Ovary (tissue), 9 donors: ENCODE measurements around the gene EBNA1BP2. TPM values are rescaled to one million over a fixed set of nuclear protein-coding genes. Genes with fewer than 3 reads are reported as not detected.
"Not testable (repeated sequence)": the region's sequence is repeated elsewhere in the genome, so short reads cannot be mapped to it uniquely, and the experiment has no call there.

Experiments used
- DNase-seq, 5 donors: peaks; one replicate each; pipeline ENCODE4 v3.0.0-alpha.2; 2019 to 2020
- H3K27ac ChIP-seq, 2 donors: fragments of 200-600 bp; one replicate each; pipeline versions ENCODE4 v1.5.1 to v1.8.0; 2019 to 2022
- H3K27me3 ChIP-seq: fragments of 200-600 bp; one replicate; pipeline ENCODE4 v1.8.0; 2022
- H3K36me3 ChIP-seq: fragments of 200-600 bp; sonication (generic); one replicate; pipeline ENCODE4 v1.5.1; 2019
- H3K4me1 ChIP-seq: one replicate; pipeline ENCODE4 v1.8.1; 2013; ENCODE audit warnings: mild to moderate bottlenecking, moderate library complexity; ENCODE audit not compliant: insufficient read depth
- H3K4me3 ChIP-seq: fragments of 200-600 bp; sonication (generic); one replicate; pipeline ENCODE4 v1.5.1; 2017
- H3K9me3 ChIP-seq, 2 donors: fragments of 200-600 bp in 1 of 2; sonication (generic) in 1 of 2; one replicate each; pipeline versions ENCODE4 v1.5.1 to v1.8.1; 2013 to 2019; ENCODE audit warnings: mild to moderate bottlenecking in 1 of 2, moderate library complexity in 1 of 2
- EP300 ChIP-seq: sonication (generic); formaldehyde crosslinking; IDR thresholded peaks from one replicate; pipeline ENCODE4 v1.6.1; 2017; ENCODE audit warnings: antibody characterized with exemption
- POLR2A ChIP-seq: fragments of 450-650 bp; IDR thresholded peaks from one replicate; pipeline ENCODE4 v1.6.1; 2017; ENCODE audit warnings: antibody characterized with exemption, mild to moderate bottlenecking, moderate library complexity
- WGBS, 3 donors: extraction: QIAGEN DNeasy Blood & Tissue Kit in 1 of 3; methylation state at CpG; one replicate each; pipeline versions ENCODE4 v1.1.5 to v1.1.7; 2013 to 2017; 5-methylcytosine and 5-hydroxymethylcytosine counted together
- intact Hi-C, 4 donors: fragments of 100-400 bp; cut with DNase I; formaldehyde crosslinking; loops; one replicate each; pipeline versions ENCODE4 v1.11.0 to v1.15.1; 2022 to 2023
- polyA plus RNA-seq, 2 donors: library from polyadenylated mRNA; stranded (reverse); fragments of 200-250 nt in 1 of 2; fragments of 350-450 nt in 1 of 2; fragmentation: Illumina TruSeq in 1 of 2; extraction: RNeasy Lipid Tissue Mini Kit (QIAGEN cat#74804) in 1 of 2; gene quantifications; one replicate each; pipeline ENCODE4 v1.2.3, GENCODE V29; 2013 to 2014
- total RNA-seq, 7 donors: library from RNA; depleted of rRNA in 2 of 7; stranded (reverse); fragments of >200 nt in 2 of 7; fragmentation: NEBNext Ultra II Directional in 3 of 7; extraction: Animal tissue kit (Norgen Biotek cat#: 25700) in 3 of 7; gene quantifications; one replicate each; pipeline versions ENCODE4 v1.1.0 to v1.2.4, GENCODE V29; 2016 to 2023
- TF ChIP-seq, protein P1 (sequence below), 3 donors: fragments of 450-650 bp in 2 of 3; fragments of 200-600 bp in 1 of 3; IDR thresholded peaks; one replicate each; pipeline versions ENCODE4 v1.5.1 to v1.8.0; 2016 to 2022; ENCODE audit warnings: antibody characterized with exemption in 3 of 3, mild to moderate bottlenecking in 1 of 3
- donor health status: DM: no; HTN: no; CAD: no; lungs with moderate emphysema.
- donor health status: DM: no; HTN: no; CAD: no.
- donor health status: Bipolar disorder and iron deficiency.
- donor health status: DM: yes; HTN: yes; CAD: no.
- donor health status: DM: no; HTN: no; CAD: no.
- donor health status: DM: yes; HTN: yes; CAD: no.

Gene EBNA1BP2
- total and polyA plus RNA-seq, 9 donors, result 22.1 to 59.7 (median 38.5) TPM

DNA sequence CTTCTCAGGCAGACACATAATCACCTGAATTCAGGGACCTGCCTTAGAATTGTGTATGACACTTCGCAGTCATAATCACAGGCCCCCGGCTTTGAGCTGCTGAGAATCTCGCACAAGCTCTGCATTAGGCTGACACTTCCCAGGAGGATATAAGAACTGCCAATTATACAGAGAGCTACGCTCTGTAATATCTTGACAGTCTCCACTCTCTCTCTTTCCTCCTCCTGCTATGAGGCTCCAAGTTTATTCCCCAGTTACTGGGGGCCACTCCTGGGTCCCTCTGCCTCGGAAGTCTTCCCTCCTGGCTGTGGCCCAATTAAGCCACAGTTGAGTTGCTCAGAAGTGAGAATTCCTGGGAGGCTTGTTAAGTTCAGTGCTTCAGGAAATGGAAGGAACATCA is 42.7 kb downstream of the EBNA1BP2 start:
- no peaks in the 10 kb centered on the region for H3K9me3 ChIP-seq
- WGBS, 3 donors, result 62 to 67% (median 66%) methylated on average over 5 of the region's 5 CpGs
- intact Hi-C loops, result no loop called here
- no peak overlapping the region for H3K4me3 ChIP-seq
- H3K27me3 ChIP-seq, result no peaks in the 10 kb centered on the region
- TF ChIP-seq, protein P1, sequence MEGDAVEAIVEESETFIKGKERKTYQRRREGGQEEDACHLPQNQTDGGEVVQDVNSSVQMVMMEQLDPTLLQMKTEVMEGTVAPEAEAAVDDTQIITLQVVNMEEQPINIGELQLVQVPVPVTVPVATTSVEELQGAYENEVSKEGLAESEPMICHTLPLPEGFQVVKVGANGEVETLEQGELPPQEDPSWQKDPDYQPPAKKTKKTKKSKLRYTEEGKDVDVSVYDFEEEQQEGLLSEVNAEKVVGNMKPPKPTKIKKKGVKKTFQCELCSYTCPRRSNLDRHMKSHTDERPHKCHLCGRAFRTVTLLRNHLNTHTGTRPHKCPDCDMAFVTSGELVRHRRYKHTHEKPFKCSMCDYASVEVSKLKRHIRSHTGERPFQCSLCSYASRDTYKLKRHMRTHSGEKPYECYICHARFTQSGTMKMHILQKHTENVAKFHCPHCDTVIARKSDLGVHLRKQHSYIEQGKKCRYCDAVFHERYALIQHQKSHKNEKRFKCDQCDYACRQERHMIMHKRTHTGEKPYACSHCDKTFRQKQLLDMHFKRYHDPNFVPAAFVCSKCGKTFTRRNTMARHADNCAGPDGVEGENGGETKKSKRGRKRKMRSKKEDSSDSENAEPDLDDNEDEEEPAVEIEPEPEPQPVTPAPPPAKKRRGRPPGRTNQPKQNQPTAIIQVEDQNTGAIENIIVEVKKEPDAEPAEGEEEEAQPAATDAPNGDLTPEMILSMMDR (IDR thresholded peaks at IDR 0.05), result no peak
- no peak for TF ChIP-seq EP300
- H3K27ac ChIP-seq, result no peak overlapping the region
- H3K36me3 ChIP-seq, result no peaks in the 10 kb centered on the region
- no peak for DNase-seq
- no peaks in the 10 kb centered on the region for H3K4me1 ChIP-seq

- TF ChIP-seq, protein P1 (IDR thresholded peaks at IDR 0.05), result no peak
- TF ChIP-seq POLR2A, result no peak
- TF ChIP-seq EP300, result no peak
- intact Hi-C loops, result no loop called here
- 83 to 84% (median 83%) methylated on average over 3 of the region's 3 CpGs for WGBS, 3 donors
- Histone ChIP-seq H3K27me3 (no peaks in the 10 kb centered on the region), H3K4me1 (no peaks in the 10 kb centered on the region), H3K9me3 (no peaks in the 10 kb centered on the region), H3K27ac (no peak overlapping the region), H3K36me3 (no peaks in the 10 kb centered on the region), H3K4me3 (no peak overlapping the region)
- no peak for DNase-seq
These were observed 43.3 kb downstream of the EBNA1BP2 start for GRCh38 chr1:43128816-43129215.

GRCh38 chr1:43123031-43123430 is 49.1 kb downstream of the EBNA1BP2 start:
- WGBS, 3 donors, result 81 to 88% (median 84%) methylated on average over 1 of the region's 1 CpG
- H3K27ac ChIP-seq, result no peak overlapping the region
- H3K4me1 ChIP-seq, result no peaks in the 10 kb centered on the region
- no peak overlapping the region for H3K4me3 ChIP-seq
- DNase-seq, result no peak
- H3K27me3 ChIP-seq, result no peaks in the 10 kb centered on the region
- no peak for TF ChIP-seq EP300
- TF ChIP-seq, protein P1 (IDR thresholded peaks at IDR 0.05), result no peak
- TF ChIP-seq POLR2A, result no peak
- no peaks in the 10 kb centered on the region for H3K9me3 ChIP-seq
- intact Hi-C loops, result no loop called here
- no peaks in the 10 kb centered on the region for H3K36me3 ChIP-seq

DNA sequence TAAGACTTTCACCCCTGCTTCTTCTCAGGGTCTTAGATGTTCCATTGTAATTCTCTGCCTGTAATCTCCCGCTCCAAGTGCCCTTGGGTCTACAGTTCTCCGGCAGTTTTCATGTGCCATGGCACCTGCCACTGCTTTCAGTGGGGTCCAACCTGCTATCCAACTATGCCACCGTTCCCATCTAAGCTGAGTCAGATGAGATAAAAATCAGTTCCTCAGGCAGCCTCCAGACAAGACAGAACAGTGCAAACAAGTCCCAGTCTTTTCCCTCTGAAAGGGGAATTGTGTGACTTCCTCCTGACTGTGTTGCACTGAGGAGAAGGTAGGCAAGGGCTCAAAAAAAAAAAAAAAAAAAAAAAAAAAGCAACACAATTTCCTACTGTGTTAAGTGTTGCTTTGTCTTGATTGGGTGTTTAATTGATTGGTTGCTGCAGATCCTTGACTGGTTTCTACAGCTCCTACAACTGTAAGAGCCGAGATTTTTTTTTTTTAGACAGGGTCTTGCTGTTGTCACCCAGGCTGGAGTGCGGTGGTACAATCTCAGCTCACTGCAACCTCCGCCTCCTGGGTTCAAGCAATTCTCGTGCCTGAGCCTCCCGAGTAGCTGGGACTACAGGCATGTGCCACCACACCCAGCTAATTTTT is 50.7 kb downstream of the EBNA1BP2 start:
- H3K4me3 ChIP-seq, result no peak overlapping the region
- 86 to 92% (median 89%) methylated on average over 8 of the region's 8 CpGs for WGBS, 3 donors
- no peaks in the 10 kb centered on the region for H3K27me3 ChIP-seq
- no peaks in the 10 kb centered on the region for H3K9me3 ChIP-seq
- no peak overlapping the region for H3K27ac ChIP-seq
- intact Hi-C loops, result no loop called here
- H3K4me1 ChIP-seq, result no peaks in the 10 kb centered on the region
- H3K36me3 ChIP-seq, result no peaks in the 10 kb centered on the region
- TF ChIP-seq POLR2A (no peak), EP300 (no peak)
- TF ChIP-seq, protein P1 (IDR thresholded peaks at IDR 0.05), result no peak
- no peak for DNase-seq

DNA sequence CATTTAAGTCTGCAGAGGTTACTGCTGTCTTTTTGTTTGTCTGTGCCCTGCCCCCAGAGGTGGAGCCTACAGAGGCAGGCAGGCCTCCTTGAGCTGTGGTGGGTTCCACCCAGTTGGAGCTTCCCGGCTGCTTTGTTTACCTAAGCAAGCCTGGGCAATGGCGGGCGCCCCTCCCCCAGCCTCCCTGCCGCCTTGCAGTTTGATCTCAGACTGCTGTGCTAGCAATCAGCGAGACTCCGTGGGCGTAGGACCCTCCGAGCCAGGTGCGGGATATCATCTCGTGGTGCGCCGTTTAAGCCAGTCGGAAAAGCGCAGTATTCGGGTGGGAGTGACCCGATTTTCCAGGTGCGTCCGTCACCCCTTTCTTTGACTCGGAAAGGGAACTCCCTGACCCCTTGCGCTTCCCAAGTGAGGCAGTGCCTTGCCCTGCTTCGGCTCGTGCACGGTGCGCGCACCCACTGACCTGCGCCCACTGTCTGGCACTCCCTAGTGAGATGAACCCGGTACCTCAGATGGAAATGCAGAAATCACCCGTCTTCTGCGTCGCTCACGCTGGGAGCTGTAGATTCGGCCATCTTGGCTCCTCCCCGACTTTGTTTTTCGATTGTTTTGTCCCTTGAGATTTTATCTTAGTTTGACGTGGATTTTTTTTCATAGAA is 52.0 kb downstream of the EBNA1BP2 start:
- WGBS, 3 donors, result 55 to 77% (median 68%) methylated on average over 29 to 34 of the region's 35 CpGs
- H3K9me3 ChIP-seq, DNase-seq, H3K36me3 ChIP-seq, H3K27ac ChIP-seq, intact Hi-C loops, H3K4me1 ChIP-seq, H3K4me3 ChIP-seq, H3K27me3 ChIP-seq: not testable (repeated sequence)
